HFFc6 (cell line): ENCODE results near the gene KIF2A. TPM values are rescaled to one million over a fixed set of nuclear protein-coding genes. Genes with fewer than 3 reads are reported as not detected.

Source experiments
- DNase-seq: peaks from one replicate; pipeline ENCODE4 v3.0.0-alpha.2; 2018
- H3K27ac Mint-ChIP-seq: 2 replicates; pipeline ENCODE4 v1.8.0; 2020; ENCODE audit warnings: mild to moderate bottlenecking, mixed read lengths
- H3K27me3 Mint-ChIP-seq: 2 replicates; pipeline ENCODE4 v1.8.0; 2021; ENCODE audit warnings: mild to moderate bottlenecking, moderate library complexity, mixed read lengths; ENCODE audit not compliant: insufficient read depth
- H3K36me3 Mint-ChIP-seq: 2 replicates; pipeline ENCODE4 v1.8.0; 2021; ENCODE audit warnings: low read depth, mixed read lengths
- H3K4me1 Mint-ChIP-seq: 2 replicates; pipeline ENCODE4 v1.8.0; 2020; ENCODE audit warnings: low read depth, mixed read lengths
- H3K4me3 Mint-ChIP-seq: 2 replicates; pipeline ENCODE4 v1.8.0; 2020; ENCODE audit warnings: mild to moderate bottlenecking, moderate library complexity, mixed read lengths
- H3K9me3 Mint-ChIP-seq: 2 replicates; pipeline ENCODE4 v1.8.0; 2020; ENCODE audit warnings: mild to moderate bottlenecking, mixed read lengths
- total RNA-seq, 6 experiments: library from RNA; stranded (reverse); fragmentation: NEBNext Ultra II Directional; extraction: Animal tissue kit (Norgen Biotek cat#: 25700); gene quantifications; 2 replicates in 1 of 6; 3 replicates in 5 of 6; pipeline ENCODE4 v1.2.3, GENCODE V29; 2021
- TF ChIP-seq, protein P1 (sequence below): fragments of 200-600 bp; sonication (generic); IDR thresholded peaks from 2 replicates; pipeline ENCODE4 v1.5.0; 2021; ENCODE audit warnings: antibody characterized with exemption, mild to moderate bottlenecking

The KIF2A gene
- total RNA-seq, 6 experiments from 2014 or later, result 39.9 to 54.0 (median 49.3) TPM

DNA sequence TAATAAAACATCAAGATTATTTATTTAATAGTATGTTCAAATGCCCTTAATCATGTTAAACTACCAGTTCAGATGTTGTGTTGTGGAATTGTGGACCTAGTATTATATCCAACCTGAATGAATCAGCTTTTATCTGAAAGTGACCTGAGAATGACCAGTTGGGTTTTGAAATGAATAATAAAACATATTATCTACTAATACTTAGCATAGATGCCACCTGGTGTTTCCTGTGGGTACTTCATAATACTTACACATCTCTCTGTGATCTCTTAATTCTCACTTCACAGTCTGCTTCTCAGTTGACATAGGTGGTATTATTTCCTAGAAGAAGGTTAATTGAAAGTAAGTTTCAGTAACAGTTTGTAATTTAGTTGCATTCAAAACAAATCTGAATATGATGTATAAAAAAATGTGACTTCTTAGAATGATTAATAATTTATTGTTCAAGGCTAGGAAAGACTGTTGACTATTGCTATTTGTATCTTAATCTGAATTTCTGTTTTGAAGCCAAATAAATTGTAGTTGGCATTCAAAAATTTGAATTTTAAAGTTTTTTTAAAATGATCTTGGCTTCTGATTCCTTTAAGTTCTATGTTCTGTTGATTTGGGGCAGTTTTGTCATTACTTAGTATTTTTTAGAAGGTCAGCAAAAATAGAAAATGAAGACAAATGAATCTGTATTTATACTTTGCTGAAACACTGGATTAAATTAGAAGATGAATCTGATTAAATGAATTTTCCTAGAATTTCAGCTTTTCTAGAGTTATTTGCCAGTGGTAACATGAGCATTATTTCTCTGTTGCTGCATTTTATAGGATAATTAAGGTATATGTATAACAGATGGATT is 48.2 kb downstream of the KIF2A start:
- H3K9me3 Mint-ChIP-seq, result no peaks in the 10 kb centered on the region
- 0 out of 2 replicates have a peak overlapping the region, but pooled peaks have one; percentile 31 for H3K27ac Mint-ChIP-seq
- no peaks in the 10 kb centered on the region for H3K27me3 Mint-ChIP-seq
- H3K36me3 Mint-ChIP-seq, result peaks cover 6% of the 10 kb centered on the region; the same call in 1 of the 2 replicates
- no peak overlapping the region for H3K4me3 Mint-ChIP-seq
- H3K4me1 Mint-ChIP-seq, result no peaks in the 10 kb centered on the region
- TF ChIP-seq, protein P1, sequence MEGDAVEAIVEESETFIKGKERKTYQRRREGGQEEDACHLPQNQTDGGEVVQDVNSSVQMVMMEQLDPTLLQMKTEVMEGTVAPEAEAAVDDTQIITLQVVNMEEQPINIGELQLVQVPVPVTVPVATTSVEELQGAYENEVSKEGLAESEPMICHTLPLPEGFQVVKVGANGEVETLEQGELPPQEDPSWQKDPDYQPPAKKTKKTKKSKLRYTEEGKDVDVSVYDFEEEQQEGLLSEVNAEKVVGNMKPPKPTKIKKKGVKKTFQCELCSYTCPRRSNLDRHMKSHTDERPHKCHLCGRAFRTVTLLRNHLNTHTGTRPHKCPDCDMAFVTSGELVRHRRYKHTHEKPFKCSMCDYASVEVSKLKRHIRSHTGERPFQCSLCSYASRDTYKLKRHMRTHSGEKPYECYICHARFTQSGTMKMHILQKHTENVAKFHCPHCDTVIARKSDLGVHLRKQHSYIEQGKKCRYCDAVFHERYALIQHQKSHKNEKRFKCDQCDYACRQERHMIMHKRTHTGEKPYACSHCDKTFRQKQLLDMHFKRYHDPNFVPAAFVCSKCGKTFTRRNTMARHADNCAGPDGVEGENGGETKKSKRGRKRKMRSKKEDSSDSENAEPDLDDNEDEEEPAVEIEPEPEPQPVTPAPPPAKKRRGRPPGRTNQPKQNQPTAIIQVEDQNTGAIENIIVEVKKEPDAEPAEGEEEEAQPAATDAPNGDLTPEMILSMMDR, result peak; percentile 83
- DNase-seq, result peak; percentile 62

DNA sequence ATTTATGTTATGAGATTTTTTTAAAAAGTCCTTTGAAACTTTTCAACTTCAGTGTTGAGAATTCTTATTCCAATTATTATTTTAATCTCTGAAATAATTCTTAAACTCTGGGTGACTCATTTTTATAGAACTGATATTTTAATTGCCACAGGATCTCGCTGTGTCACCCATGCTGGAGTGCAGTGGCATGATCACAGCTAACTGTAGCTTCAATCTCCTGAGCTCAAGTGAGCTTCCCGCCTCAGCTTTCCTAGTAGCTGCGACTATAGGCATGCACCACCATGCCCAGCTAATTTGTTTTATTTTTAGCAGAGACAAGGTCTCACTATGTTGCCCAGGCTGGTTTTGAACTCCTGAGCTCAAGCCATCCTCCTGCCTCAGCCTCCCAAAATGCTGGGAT is 56.7 kb downstream of the KIF2A start:
- Mint-ChIP-seq H3K4me1 (no peaks in the 10 kb centered on the region), H3K27me3 (no peaks in the 10 kb centered on the region)

DNA sequence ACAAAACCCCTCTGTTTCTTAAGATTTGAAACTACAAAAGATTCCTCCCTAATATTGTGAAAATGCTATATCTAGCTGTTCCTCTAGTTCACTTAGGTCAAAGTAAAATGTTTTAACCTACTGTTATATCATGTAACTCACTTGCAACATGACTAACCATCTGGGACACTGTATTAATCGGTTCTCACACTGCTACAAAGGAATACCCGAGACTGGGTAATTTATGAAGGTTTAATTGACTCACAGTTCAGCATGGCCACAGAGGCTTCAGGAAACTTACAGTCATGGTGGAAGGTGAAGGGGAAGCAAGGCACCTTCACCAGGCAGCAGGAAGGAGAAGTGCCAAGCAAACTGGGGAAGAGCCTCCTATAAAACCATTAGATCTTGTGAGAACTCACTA is 63.0 kb downstream of the KIF2A start:
- no peaks in the 10 kb centered on the region for H3K9me3 Mint-ChIP-seq
- H3K4me3 Mint-ChIP-seq, result no peak overlapping the region
- no peak for DNase-seq
- H3K36me3 Mint-ChIP-seq, result peaks cover 24% of the 10 kb centered on the region
- no peaks in the 10 kb centered on the region for H3K27me3 Mint-ChIP-seq
- TF ChIP-seq, protein P1, result no peak
- H3K4me1 Mint-ChIP-seq, result peaks cover 23% of the 10 kb centered on the region
- no peak overlapping the region for H3K27ac Mint-ChIP-seq

More for the DNA sequence above, 56.7 kb downstream of the KIF2A start:
- Mint-ChIP-seq H3K27ac (no peak overlapping the region), H3K4me3 (no peak overlapping the region), H3K9me3 (no peaks in the 10 kb centered on the region), H3K36me3 (peaks cover 20% of the 10 kb centered on the region)
- TF ChIP-seq, protein P1, result no peak
- no peak for DNase-seq

DNA sequence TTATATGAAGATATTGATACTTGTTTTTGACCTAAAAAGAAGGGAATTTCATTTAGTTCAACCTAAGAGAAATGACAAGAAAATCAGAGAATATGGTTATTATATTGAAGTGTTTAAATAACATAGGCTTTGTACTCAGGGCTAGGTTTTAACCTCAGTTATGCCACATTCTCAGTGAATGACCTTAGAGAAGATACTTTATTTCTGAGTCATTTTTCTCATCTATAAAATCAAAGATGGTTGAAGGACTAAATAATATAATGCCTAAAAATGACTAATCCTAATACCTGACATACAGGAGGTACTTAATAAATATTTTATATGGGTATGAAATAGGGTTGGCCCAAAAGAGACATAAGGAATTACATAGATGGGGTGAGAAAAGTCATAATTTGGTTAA is 65.4 kb downstream of the KIF2A start:
- Mint-ChIP-seq H3K27ac (0 out of 2 replicates have a peak overlapping the region, but pooled peaks have one; percentile 11), H3K4me3 (no peak overlapping the region), H3K27me3 (no peaks in the 10 kb centered on the region), H3K9me3 (no peaks in the 10 kb centered on the region), H3K4me1 (peaks cover 35% of the 10 kb centered on the region), H3K36me3 (peaks cover 27% of the 10 kb centered on the region)
- TF ChIP-seq, protein P1, result no peak
- peak; percentile 6 for DNase-seq

DNA sequence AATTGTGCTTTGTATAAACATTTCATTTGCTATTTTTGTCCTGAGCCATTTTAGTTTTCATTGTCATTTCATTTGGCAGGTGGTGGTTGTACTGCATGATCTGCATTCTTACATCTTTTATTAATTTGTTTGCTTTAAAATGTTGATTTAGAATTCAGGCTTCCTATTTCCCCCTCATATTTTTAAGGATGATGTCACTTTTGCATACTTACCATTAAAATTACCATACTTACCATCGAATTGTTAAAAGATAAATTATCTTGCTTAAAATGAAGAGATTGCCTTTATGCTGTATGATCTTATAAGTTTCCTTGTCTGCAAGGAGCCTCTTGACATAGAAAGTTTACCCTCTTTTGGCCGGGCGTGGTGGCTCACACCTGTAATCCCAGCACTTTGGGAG is 66.6 kb downstream of the KIF2A start:
- H3K36me3 Mint-ChIP-seq, result peaks cover 21% of the 10 kb centered on the region
- H3K27me3 Mint-ChIP-seq, result no peaks in the 10 kb centered on the region
- TF ChIP-seq, protein P1, result no peak
- no peak for DNase-seq
- H3K4me1 Mint-ChIP-seq, result peaks cover 35% of the 10 kb centered on the region
- no peak overlapping the region for H3K27ac Mint-ChIP-seq
- no peaks in the 10 kb centered on the region for H3K9me3 Mint-ChIP-seq
- no peak overlapping the region for H3K4me3 Mint-ChIP-seq
